HG02588 (cell line): ENCODE results near the gene TSPAN5.
"Not testable (repeated sequence)": the region's sequence is repeated elsewhere in the genome, so short reads cannot be mapped to it uniquely, and the experiment has no call there.

Experiments
- ATAC-seq: cut with Tn5 transposase; IDR thresholded peaks from one replicate; pipeline ENCODE4 v1.9.1; 2021; ENCODE audit warnings: mild to moderate bottlenecking, moderate library complexity; ENCODE audit not compliant: unreplicated experiment

The TSPAN5 gene

GRCh38 chr4:98469771-98470170 lies 188.6 kb downstream of the TSPAN5 start:
- no peak for ATAC-seq

GRCh38 chr4:98468709-98469108 lies 189.7 kb downstream of the TSPAN5 start:
- ATAC-seq, result no peak

GRCh38 chr4:98467627-98468072 lies 190.8 kb downstream of the TSPAN5 start:
- ATAC-seq, result peak; percentile 98

GRCh38 chr4:98466868-98467599 lies 191.4 kb downstream of the TSPAN5 start:
- ATAC-seq, result no peak

- ATAC-seq, result no peak
Observed at GRCh38 chr4:98462487-98462886, 195.9 kb downstream of the TSPAN5 start.

- not testable (repeated sequence) for ATAC-seq
Observed at GRCh38 chr4:98461121-98461865, 197.1 kb downstream of the TSPAN5 start.

- ATAC-seq, result not testable (repeated sequence)
Observed at GRCh38 chr4:98457422-98457821, 201.0 kb downstream of the TSPAN5 start.

- no peak for ATAC-seq
Observed at GRCh38 chr4:98452091-98452490, 206.3 kb downstream of the TSPAN5 start.

GRCh38 chr4:98448908-98449307 lies 209.5 kb downstream of the TSPAN5 start:
- ATAC-seq, result no peak

GRCh38 chr4:98447648-98448047 lies 210.8 kb downstream of the TSPAN5 start:
- no peak for ATAC-seq

GRCh38 chr4:98446499-98447375 lies 211.7 kb downstream of the TSPAN5 start:
- peak; percentile 71 for ATAC-seq

- no peak for ATAC-seq
Observed at GRCh38 chr4:98444371-98444770, 214.0 kb downstream of the TSPAN5 start.

GRCh38 chr4:98434816-98435215 lies 223.6 kb downstream of the TSPAN5 start:
- no peak for ATAC-seq

GRCh38 chr4:98433691-98434090 lies 224.7 kb downstream of the TSPAN5 start:
- no peak for ATAC-seq

- ATAC-seq, result no peak
Observed at GRCh38 chr4:98430708-98431403, 227.6 kb downstream of the TSPAN5 start.

- ATAC-seq, result no peak
Observed at GRCh38 chr4:98423009-98423408, 235.4 kb downstream of the TSPAN5 start.

- ATAC-seq, result no peak
Observed at GRCh38 chr4:98421111-98421510, 237.3 kb downstream of the TSPAN5 start.
